HG03039 (cell line): Measurements from ENCODE around the gene CA5A.
"Not testable (repeated sequence)": the region's sequence is repeated elsewhere in the genome, so short reads cannot be mapped to it uniquely, and the experiment has no call there.

Experiments
- ATAC-seq: cut with Tn5 transposase; IDR thresholded peaks from one replicate; pipeline ENCODE4 v1.9.1; 2021; ENCODE audit warnings: mild to moderate bottlenecking, moderate library complexity; ENCODE audit not compliant: unreplicated experiment

Gene CA5A

DNA sequence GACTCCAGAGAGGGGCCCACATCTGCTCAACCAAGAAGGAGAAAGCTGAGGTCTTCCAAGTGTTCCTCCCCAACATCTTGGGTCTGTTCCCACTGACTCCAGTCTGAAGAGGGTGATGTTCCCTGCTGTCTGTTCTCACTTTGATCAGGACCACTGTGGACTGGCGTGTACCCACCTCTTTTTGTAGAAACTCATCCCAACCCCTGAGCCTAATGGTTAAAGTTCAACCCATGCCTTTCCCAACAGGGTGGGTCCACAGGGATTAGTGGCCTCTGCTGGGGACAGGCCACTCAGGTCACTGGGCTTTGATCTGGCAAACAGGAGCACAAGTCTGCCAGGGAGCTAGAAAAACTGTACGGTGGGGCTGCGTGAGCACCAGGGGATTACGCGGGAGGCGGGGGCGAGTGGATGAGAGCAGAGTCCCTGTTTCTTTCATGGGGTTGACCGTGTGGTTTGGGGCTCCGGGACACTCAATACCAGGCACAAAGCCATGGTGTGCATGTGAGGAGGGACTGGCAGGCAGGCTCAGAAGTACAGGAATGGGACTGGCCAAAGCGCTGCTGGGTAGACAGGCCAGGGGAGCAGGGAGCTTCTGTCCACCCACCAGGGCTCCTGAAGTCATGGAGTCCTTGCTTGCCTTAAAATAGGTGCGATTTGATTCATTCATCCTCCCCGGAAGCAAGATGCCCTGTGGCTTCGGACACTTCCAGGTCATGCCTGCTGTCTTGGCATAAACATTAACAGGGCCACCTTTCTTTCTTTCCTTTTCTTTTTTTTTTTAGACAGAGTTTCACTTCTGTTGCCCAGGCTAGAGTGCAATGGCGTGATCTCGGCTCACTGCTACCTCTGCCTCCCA, at the start of gene CA5A:
Gene CA5A, minus strand, starts transcription at position 155 of the 856 bp plus-strand sequence. Its CDS starts 79 bp downstream, at position 76.
- no peak for ATAC-seq

DNA sequence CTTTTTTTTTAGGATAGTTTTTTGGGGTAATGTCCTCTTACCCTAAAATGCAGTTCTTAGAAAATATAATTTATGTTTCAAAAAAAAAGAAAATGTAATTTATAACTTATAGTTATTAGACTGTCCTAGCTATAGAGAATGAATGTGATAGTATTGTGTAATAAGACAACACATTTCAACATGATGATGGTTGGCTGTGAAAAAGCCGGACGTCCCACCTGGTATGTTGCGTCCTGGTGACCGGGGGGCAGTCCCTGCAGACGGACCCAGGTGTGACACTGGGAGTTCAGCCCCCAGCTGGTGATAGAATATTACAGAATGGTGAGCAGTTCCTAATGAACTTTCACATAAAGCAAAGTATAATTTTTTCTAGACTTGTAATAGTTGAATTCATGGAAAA, 49.2 kb upstream of the CA5A start:
- ATAC-seq: not testable (repeated sequence)

DNA sequence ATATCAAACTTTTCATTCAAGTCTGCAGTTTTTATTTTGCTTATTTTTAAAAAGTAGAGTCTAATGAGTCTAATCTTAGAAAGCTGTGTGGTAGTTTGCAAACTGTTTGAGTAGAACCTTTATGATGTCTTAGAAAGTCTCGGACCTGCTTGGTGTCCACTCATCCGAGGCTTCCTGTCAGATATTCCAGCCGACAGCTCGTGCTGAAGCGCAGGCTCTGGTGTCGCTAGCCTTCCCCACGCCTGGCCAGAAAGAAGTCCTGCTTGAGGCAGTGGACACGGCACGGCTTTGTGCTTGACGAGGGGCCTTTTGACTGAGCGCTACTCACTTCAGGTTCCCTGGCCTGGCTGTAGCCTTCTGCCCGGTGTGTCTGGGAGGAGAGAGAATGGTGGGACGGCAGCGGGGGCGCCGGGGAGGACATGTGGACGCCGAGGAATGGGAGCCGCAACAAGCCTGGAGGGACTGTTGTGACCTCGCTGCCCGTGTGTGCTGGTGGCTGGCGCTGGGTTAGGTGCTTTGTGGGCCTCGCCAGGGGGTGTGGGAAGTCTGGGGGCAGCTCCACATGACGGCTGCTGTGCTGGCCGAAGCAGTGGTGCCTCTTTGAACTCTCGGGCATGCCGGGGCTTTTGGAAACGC, 48.4 kb upstream of the CA5A start:
- no peak for ATAC-seq

DNA sequence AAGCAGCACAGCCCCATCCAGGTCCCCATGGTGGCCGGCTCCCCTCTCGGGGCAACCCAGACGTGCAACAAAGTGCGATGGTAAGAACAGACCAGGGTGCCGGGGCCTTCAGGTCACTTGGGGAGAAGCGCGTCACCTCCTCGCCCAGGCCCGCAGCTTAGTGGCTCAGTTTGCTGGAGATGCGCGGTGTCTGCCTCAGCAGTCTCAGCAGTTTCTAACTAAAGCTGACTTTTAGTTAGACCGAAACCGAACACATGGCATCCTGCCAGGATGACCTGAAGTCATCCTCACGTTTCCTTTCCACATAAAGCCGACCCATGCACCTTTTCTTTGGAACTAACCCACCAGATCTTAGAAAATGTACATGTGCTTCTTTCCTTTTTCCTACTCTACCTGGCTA, 47.9 kb upstream of the CA5A start:
- ATAC-seq: not testable (repeated sequence)

DNA sequence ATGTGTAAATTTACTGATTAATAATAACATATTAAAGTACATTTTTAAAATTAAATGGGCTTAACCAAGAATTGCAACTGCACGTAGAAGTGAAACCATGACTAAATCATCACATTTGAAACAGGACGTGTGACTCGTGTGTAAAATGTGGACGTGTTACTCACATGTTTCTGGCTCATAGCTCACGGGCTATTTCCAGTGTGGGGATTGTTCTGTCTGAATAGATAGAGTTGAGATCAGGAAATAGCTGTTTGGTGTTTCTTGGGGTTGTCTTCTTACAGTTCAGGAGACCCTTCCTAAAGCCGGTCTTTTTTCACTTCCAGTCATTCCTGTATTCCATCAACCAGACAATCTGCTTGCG, 47.4 kb upstream of the CA5A start:
- not testable (repeated sequence) for ATAC-seq

DNA sequence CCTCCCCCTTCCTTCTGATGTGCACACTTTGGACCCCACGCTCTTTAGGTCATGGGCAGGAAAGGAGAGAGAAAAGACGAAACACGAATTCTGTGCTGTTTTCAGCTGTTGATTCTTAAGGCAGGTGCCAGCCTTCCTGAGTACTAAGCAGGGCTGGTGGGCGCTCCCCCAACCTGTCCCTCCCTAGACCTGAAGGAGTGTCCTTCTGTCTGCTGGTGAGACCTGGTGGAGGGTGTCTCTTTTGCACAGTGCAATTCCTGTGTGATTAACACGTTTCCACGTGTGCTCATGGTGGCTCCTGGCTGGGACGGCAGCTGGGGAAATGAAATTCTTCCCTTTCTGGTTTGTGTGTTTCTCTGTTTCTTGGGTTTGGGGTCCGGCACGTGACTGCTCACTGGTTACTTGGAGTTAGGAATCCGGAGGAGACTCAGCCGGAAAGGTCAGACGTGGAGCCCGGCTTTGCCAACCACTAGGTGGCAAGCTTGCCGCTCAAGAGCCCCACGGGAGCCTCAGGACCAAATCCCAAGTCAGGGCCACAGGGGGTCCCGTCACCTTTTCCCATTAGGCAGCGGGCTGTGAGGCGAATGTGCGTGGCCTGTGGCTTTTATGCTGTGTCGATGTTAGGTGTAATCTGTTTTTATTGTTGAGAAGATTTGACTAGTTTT, 46.9 kb upstream of the CA5A start:
- ATAC-seq: not testable (repeated sequence)

DNA sequence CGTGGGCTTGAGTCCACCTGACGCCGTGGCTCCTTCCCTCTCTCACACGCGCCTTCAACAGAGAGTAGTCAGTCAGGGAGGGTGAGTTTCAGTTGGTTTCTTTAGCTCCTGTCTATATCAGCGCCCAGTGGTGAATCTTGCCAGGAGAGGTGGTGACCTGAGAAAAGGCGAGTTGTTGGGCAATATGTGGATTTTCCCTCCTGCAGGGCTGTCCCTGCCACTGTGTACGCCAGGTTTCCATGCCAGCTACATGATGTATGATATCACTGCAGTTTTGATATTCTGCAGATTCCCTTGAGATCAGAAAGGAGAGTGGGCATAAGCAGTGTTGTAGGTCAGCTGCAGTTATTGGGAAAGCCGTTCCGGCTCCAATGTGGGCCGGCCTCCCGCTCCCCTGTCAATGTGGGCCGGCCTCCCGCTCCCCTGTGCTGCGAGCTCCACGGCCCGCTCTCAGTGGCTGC, 46.3 kb upstream of the CA5A start:
- no peak for ATAC-seq

DNA sequence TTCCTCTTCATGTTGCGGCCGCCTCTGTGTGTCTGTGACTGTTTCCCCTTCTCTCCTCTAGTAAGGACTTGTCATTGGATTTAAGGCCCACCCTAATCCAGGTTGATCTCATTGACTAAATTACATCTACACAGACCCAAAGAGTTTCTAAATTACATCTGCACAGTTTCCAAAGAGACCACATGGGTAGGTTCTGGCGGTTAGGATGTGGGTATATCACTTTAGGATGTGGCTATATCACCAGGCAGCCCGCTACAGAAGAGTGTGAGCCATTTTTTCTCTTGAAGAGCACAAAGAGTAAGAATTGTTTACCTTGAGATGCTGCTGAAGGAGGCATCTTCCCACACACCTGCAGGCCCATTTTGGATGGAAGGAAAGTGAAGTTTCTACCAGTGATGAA, 45.0 kb upstream of the CA5A start:
- not testable (repeated sequence) for ATAC-seq

DNA sequence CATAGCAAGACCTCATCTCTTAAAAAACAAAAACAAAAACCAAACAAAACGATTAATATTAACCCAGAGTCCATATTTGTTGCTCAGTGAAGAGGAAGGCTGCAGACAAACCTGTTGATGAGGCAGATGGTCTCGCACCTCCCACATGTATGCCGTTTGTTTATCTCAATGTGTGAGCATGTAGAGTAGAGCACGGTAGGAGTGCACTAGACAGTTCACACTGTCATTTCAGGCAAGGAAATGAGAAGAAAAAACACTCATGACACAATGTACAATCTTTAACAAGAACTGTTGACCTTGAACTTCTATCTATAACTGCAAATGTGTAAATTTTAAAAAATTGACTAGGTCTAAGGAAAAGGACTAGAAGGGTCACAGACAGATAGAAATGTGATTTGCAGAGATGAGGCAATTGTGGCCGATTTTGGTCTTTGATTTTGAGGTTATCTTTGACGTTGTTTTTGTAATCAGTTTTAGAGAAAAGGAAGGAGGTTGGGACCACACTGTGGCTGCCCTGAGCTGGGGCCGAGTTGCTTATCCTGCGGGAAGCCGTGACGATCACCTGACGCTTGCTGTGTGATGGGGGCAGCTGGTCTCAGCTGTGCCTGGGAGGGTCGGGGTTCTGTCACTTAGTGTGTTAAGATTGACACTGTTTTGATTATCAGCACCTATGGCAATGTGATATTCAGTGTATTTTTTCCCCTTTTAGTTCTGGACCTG, 43.7 kb upstream of the CA5A start:
- ATAC-seq: not testable (repeated sequence)

DNA sequence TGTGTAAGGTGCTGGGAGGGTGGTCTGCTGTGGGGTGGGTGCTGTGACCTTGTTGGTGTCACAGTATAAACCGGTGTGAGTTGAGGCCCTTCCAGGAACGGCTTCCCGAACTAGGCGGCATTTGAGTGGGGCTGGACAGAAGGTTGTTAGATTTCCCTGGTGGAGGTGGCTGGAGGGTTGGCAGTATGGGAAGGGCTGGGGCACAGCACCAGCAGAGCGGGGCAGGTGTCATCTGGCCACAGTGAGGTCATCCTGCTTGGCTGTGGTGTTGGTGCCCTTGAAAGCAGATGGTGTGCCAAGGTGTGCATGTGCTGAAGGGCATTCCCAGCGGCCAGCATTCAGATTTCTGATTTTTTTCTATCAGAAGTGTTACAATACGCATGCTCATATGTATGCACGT, 43.0 kb upstream of the CA5A start:
- no peak for ATAC-seq

DNA sequence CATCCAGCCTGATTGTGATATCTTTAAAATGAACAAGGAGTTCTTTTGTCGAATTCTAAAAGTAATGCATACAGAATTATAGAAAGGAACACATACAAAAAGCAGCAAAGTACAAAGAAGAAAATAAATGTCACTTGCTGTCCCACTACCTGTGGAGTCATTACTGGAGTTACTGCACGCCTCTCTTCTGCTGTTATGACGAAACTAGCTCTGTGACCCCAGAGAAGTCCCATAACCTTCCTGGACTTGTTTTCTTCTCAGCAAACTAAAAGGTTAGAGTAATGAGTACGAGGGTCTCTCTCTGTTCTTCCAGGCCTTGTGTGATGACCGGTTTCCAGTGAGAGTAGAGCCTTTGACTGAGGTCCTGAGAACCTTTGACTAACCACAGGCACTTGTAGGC, 41.8 kb upstream of the CA5A start:
- ATAC-seq: no peak

DNA sequence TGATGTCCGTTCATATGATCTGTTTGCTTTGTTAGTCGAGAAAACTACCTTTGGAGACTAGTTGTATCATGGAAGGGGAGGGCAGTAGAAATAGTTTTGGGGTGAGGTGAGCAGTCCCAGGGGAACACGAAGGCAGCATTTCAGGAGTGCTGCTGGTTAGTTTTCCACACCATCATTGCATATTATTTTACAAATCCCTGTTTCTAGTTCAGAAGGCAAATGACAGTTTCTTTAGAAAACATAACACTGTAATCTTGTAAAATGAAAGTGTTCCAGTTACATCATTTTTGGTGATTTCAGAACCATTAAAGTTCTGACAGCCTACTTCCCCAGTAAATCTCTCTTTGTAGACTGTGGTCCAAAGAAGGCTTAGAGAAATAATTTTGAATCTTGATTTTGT, 40.3 kb upstream of the CA5A start:
- no peak for ATAC-seq

DNA sequence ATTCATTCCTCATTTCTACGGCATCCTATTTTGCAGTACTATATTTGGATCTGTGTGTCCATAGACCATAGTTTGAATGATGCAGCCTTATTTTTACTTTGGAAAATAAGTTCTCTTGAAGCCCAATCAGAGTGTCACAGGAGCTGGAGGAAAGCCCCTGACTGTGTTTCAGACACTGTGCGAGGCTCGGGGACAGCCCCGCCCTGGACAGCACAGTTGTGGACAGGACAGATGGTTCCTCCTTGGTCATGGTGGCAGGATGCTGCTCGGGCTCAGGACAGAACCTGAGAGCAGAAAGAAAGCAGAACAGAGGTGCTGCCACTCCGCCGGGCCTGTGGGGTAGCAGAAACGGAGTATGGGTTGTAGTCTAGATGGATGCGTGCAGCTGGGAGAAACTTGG, 37.8 kb upstream of the CA5A start:
- no peak for ATAC-seq

DNA sequence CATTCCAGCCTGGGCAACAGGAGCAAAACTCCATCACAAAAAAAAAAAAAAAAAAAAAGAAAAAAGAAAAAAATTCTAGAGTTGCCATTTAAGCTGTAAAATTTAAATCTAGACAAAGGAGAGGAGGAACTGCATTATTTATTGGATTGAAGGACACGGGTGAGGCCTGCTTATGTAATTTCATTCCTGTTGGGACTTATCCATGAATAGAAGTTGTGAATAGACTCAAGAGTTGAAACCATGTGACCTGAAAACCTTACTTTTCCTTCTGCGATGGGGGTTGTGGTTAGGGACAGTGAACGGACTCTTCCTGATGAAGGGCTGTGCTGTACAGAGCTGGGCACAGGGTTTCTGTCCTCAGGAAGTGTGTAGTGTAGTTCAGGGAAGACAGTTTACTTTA, 37.4 kb upstream of the CA5A start:
- no peak for ATAC-seq

DNA sequence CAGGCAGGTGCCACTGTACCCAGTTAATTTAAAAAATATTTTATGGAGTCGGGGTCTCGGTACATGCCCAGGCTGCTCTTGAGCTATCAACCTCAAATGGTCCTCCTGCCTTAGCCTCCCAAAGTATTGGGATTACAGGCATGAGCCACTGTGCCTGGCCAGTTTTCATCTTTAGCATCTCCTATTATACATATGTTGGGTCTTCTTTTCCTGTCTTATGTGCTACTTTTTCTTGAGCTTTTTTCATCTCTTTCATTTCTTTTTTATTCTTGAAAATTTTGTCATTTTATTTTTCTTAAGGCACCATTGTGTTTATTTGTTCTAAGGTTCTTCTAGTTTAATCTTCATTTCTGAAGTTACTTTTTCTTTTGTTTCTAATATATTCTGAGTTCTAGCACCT, 35.6 kb upstream of the CA5A start:
- ATAC-seq: no peak

DNA sequence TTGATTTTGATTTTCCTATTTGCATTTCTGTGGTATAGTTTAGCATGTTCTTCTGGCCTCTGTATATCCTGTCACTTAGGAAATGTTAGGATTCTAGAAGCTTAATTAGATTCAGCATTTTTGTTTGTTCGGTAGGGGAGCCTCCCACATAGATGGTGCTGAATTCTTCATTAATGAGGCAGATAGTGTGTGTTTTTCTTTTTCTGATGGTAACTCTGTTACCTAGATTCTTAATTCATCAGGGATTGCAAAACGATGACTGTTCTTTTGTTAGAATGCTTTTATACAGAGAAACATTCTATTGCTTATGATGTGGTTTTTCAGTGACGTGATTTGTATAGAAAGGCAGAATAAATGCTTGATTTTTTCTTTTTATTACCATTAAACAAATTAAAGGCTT, 33.9 kb upstream of the CA5A start:
- no peak for ATAC-seq

DNA sequence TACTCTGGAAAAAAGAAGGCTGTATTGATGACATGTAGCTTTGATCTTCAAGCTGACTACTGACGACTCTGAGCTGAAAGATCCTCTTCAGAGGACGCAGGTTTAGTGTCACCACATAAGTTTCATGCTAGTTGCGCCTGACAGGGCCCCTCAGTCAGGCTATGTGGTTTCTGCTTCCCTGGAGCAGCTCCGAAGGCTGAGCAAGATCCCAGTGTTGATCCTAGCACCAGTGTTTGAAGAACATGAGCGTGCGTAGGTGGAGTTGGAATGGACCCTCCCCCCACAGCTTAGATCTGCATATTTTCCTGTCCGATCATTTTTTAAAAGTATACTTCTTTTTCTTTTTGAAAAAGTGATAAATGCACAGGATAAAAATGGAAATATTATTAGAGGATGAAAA, 32.2 kb upstream of the CA5A start:
- no peak for ATAC-seq

DNA sequence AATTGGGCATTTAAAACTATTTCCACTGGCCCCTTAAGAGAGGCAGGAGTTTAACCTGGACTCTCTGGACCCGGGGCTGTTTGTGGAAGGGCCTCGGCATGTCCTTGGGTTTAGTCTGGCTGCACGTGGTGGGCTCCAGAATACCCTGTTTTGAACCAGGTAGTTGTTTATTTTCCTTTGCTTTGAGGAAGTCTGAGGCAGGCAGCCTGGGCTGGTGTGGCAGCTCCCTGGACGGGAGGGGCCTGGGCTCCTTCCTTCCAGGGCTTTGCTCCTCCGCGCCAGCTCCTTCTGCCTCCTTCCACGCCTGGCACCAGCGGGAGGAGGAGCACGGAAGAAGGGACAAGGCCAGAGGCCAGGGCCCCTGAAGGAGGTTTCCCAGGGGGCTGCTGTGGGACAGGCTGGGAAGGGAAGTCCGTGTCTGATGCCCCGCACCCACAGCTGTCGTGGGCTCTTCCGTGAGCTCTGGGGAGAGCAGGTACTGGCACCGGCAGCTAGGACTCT, 30.4 kb upstream of the CA5A start:
- ATAC-seq: no peak

DNA sequence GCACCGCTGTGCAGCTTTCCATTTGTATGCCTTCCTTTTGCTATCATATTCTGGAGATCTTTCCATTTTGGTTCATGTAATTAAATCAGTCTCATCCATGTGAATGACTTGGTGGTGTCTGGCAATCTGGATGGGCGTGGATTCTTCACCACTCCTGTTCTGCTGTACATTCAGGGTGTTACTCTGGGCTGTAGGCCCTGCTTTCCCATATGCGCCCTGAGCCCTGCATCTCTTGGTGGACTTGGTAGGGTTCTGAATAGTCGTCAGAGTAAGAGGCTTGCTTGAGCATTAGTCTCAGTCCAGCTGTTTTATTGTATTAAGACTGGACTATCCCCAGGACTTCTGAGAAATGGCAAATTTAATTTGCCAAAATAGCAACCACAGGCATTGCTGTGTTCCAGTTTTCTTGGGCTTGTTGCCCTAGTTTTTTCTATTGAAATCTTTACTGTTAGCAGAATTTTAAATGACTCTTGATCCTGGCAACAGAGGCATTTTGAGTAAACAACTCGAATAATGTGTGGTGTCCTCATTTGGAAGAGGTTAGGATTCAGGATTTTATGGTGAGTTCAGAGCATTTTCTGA, 29.8 kb upstream of the CA5A start:
- no peak for ATAC-seq

DNA sequence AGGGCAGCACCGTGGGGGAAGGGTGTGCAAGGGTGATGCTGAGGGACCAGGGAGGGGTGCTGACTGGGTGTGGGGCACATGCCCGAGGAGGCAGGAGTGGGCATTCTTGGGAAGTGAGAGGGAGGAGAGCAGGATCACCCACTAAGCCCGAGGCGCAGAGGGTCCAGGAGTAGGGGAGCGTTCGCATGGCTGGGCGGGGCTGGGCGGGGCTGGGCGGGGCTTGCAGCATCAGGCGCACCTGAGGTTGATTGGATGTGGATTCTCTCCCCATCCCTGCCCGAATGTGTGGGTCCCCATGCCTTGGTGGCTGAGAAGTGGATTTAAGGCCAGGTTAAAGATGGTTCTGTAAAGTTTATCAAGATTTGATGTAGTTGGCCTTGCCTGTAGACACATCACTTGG, 29.1 kb upstream of the CA5A start:
- ATAC-seq: no peak
